GM12892 (cell line): ENCODE results near the gene SNX30.

Source experiments
- POLR2A ChIP-seq: IDR thresholded peaks from 2 replicates; pipeline ENCODE4 v1.6.1; 2011; ENCODE audit warnings: low read depth, low read length, control low read depth
- POLR2AphosphoS5 ChIP-seq: IDR thresholded peaks from 2 replicates; pipeline ENCODE4 v1.6.1; 2011; ENCODE audit warnings: low read depth, low read length, control low read depth

GRCh38 chr9:112719241-112719691 is 31.3 kb upstream of the SNX30 start:
- TF ChIP-seq POLR2A (no peak), POLR2AphosphoS5 (no peak)
